ENCODE measurements around the gene FAM222B.
A peak's percentile ranks its signal among the peaks of the same experiment; 100 is the strongest.

The FAM222B gene

GRCh38 chr17:28726627-28727491, 115.7 kb downstream of the FAM222B start (continued):
- peak; percentile 66; the same call in 1 of the 2 replicates for TF ChIP-seq ZNF692 (tag by site-specific recombination; IDR thresholded peaks at IDR 0.05)
- peak; percentile 93 for TF ChIP-seq BCL11B (tag by site-specific recombination; IDR thresholded peaks at IDR 0.05; ENCODE audit: low read depth)
- TF ChIP-seq ZNF792 (tag by site-specific recombination; IDR thresholded peaks at IDR 0.05) = no peak
- TF ChIP-seq ZNF48 (tag by site-specific recombination; IDR thresholded peaks at IDR 0.05) = no peak
- TF ChIP-seq IKZF3 (tag by site-specific recombination; IDR thresholded peaks at IDR 0.05) = peak; percentile 95
- peak; percentile 77 for TF ChIP-seq ZNF513 (tag by site-specific recombination; IDR thresholded peaks at IDR 0.05)
- no peak for TF ChIP-seq ZNF223 (tag by site-specific recombination; IDR thresholded peaks at IDR 0.05)
- no peak for TF ChIP-seq ZNF362 (tag by site-specific recombination; IDR thresholded peaks at IDR 0.05)
- TF ChIP-seq ZNF830 (tag by site-specific recombination; IDR thresholded peaks at IDR 0.05; ENCODE audit: low read depth) = no peak
- no peak for TF ChIP-seq ZNF350 (tag by site-specific recombination; IDR thresholded peaks at IDR 0.05)
- TF ChIP-seq YY1 (tag by site-specific recombination; IDR thresholded peaks at IDR 0.05) = no peak
- TF ChIP-seq ZBTB48 (tag by site-specific recombination; IDR thresholded peaks at IDR 0.05) = peak; percentile 37
- TF ChIP-seq SALL2 (tag by site-specific recombination; IDR thresholded peaks at IDR 0.05; ENCODE audit: borderline replicate concordance) = no peak
- no peak for TF ChIP-seq ZNF112 (tag by site-specific recombination; IDR thresholded peaks at IDR 0.05)
- TF ChIP-seq MYNN (tag by site-specific recombination; IDR thresholded peaks at IDR 0.05; ENCODE audit: borderline replicate concordance) = peak; percentile 97
- peak; percentile 35; the same call in 1 of the 2 replicates for TF ChIP-seq ZIC2 (tag by site-specific recombination; IDR thresholded peaks at IDR 0.05)
- TF ChIP-seq ZNF335 (tag by site-specific recombination; conservative IDR thresholded peaks at IDR 0.05) = peak; percentile 80
- no peak for TF ChIP-seq ZBTB6 (tag by site-specific recombination; IDR thresholded peaks at IDR 0.05)
- TF ChIP-seq TCF7L2 (IDR thresholded peaks at IDR 0.05; ENCODE audit: borderline replicate concordance, low read depth, low read length) = no peak
- TF ChIP-seq ZNF510 (tag by site-specific recombination; IDR thresholded peaks at IDR 0.05; ENCODE audit: insufficient replicate concordance) = no peak
- peak; percentile 61; the same call in 1 of the 2 replicates for TF ChIP-seq ZNF10 (tag by site-specific recombination; IDR thresholded peaks at IDR 0.05)
- TF ChIP-seq ZNF354C (tag by site-specific recombination; IDR thresholded peaks at IDR 0.05; ENCODE audit: borderline replicate concordance, low read depth) = no peak
- no peak for TF ChIP-seq ZNF239 (tag by site-specific recombination; IDR thresholded peaks at IDR 0.05)
- TF ChIP-seq ZNF571 (tag by site-specific recombination; IDR thresholded peaks at IDR 0.05) = no peak
- TF ChIP-seq ZNF175 (tag by site-specific recombination; IDR thresholded peaks at IDR 0.05) = no peak
- TF ChIP-seq ZNF221 (tag by site-specific recombination; IDR thresholded peaks at IDR 0.05; ENCODE audit: borderline replicate concordance) = no peak
- TF ChIP-seq ZNF701 (tag by site-specific recombination; IDR thresholded peaks at IDR 0.05) = no peak
- TF ChIP-seq KLF8 (tag by site-specific recombination; IDR thresholded peaks at IDR 0.05) = peak; percentile 97
- peak; percentile 48; the same call in 1 of the 2 replicates for TF ChIP-seq ZBTB11 (tag by site-specific recombination; conservative IDR thresholded peaks at IDR 0.05; ENCODE audit: low read depth)
- no peak for TF ChIP-seq ZNF311 (tag by site-specific recombination; IDR thresholded peaks at IDR 0.05; ENCODE audit: borderline replicate concordance)
- TF ChIP-seq ZNF548 (tag by site-specific recombination; IDR thresholded peaks at IDR 0.05) = no peak
- TF ChIP-seq ZNF23 (tag by site-specific recombination; IDR thresholded peaks at IDR 0.05; ENCODE audit: borderline replicate concordance) = no peak

Measured in HEK293 (cell line).